IMR-90 (cell line): ENCODE data around the gene MR1. TPM values are rescaled to one million over a fixed set of nuclear protein-coding genes. Genes with fewer than 3 reads are reported as not detected.

Experiments used
- ATAC-seq: fragments of 200-7000 bp; cut with Tn5 transposase; 2 replicates; pipeline ENCODE4 v1.9.1; 2020; ENCODE audit warnings: low read depth, mild to moderate bottlenecking, moderate library complexity
- BruUV-seq: library from RNA; stranded (reverse); fragments of 400-500 nt; replicated peaks from 2 replicates; lab custom pipeline; 2021; lab: Mats Ljungman, UMichigan
- CTCF ChIA-PET: fragments of 300-600 bp; formaldehyde crosslinking; extraction: SDS; loops from one replicate; lab custom pipeline; 2021; ENCODE audit warnings: antibody characterized with exemption; lab: Yijun Ruan, JAX
- POLR2A ChIA-PET: fragments of 300-600 bp; sonication (Branson Sonifier 250); formaldehyde crosslinking; loops from one replicate; lab custom pipeline; 2022; ENCODE audit warnings: antibody characterized with exemption; ENCODE audit not compliant: unreplicated experiment; lab: Charles Lee
- DNase-seq: peaks from one replicate; pipeline ENCODE4 v3.0.0; 2013
- H2AFZ ChIP-seq: replicated peaks from 2 replicates; pipeline ENCODE3; 2013; ENCODE audit warnings: low read length, mild to moderate bottlenecking; ENCODE audit not compliant: poor library complexity
- H2AK5ac ChIP-seq: 2 replicates; pipeline ENCODE4 v1.6.1; 2013; ENCODE audit warnings: low read depth, low read length, inconsistent platforms
- H2AK9ac ChIP-seq: replicated peaks from 2 replicates; pipeline ENCODE3; 2013; ENCODE audit warnings: mild to moderate bottlenecking, low read depth, low read length, moderate library complexity; ENCODE audit not compliant: poor library complexity
- H2BK120ac ChIP-seq: 2 replicates; pipeline ENCODE4 v1.6.1; 2013; ENCODE audit warnings: low read depth, low read length, inconsistent platforms
- H2BK15ac ChIP-seq: 3 replicates; pipeline ENCODE4 v1.6.1; 2013; ENCODE audit warnings: low read depth, low read length, inconsistent platforms
- H2BK20ac ChIP-seq: 2 replicates; pipeline ENCODE4 v1.6.1; 2013; ENCODE audit warnings: low read depth, mild to moderate bottlenecking, inconsistent platforms, low read length, moderate library complexity
- H2BK5ac ChIP-seq: 2 replicates; pipeline ENCODE4 v1.6.1; 2013; ENCODE audit warnings: mild to moderate bottlenecking, low read depth, low read length, inconsistent platforms; ENCODE audit not compliant: poor library complexity, severe bottlenecking
- H3K14ac ChIP-seq: replicated peaks from 2 replicates; pipeline ENCODE4 v1.6.1; 2013; ENCODE audit warnings: low read depth, low read length, inconsistent platforms
- H3K18ac ChIP-seq: 2 replicates; pipeline ENCODE4 v1.6.1; 2013; ENCODE audit warnings: low read depth, low read length, control low read depth
- H3K23ac ChIP-seq: 2 replicates; pipeline ENCODE4 v1.6.1; 2013; ENCODE audit warnings: low read depth, low read length, inconsistent platforms
- H3K27ac ChIP-seq: 2 replicates; pipeline ENCODE4 v1.5.1; 2013; ENCODE audit warnings: mild to moderate bottlenecking, control low read depth, low read length; ENCODE audit not compliant: insufficient read depth
- H3K27me3 ChIP-seq: 2 replicates; pipeline ENCODE4 v1.6.1; 2013; ENCODE audit warnings: low read length; ENCODE audit not compliant: control insufficient read depth, insufficient read depth
- H3K36me3 ChIP-seq: 2 replicates; pipeline ENCODE4 v1.6.1; 2013; ENCODE audit warnings: low read length, mixed read lengths; ENCODE audit not compliant: control insufficient read depth, insufficient read depth
- H3K4ac ChIP-seq: 2 replicates; pipeline ENCODE4 v1.6.1; 2013; ENCODE audit warnings: low read depth, low read length, inconsistent platforms
- H3K4me1 ChIP-seq: 2 replicates; pipeline ENCODE4 v1.6.1; 2013; ENCODE audit warnings: low read length, mixed read lengths; ENCODE audit not compliant: control insufficient read depth, insufficient read depth
- H3K4me2 ChIP-seq: 2 replicates; pipeline ENCODE4 v1.6.1; 2013; ENCODE audit warnings: low read depth, mild to moderate bottlenecking, control low read depth, low read length, moderate library complexity
- H3K4me3 ChIP-seq: 2 replicates; pipeline ENCODE4 v1.5.1; 2013; ENCODE audit warnings: low read depth, mild to moderate bottlenecking, control low read depth, low read length, moderate library complexity; ENCODE audit not compliant: insufficient read depth
- H3K56ac ChIP-seq: 2 replicates; pipeline ENCODE4 v1.6.1; 2013; ENCODE audit warnings: low read length, inconsistent platforms; ENCODE audit not compliant: insufficient read depth; ENCODE audit errors: extremely low read depth
- H3K79me1 ChIP-seq, 2 experiments: 2 replicates each; pipeline ENCODE4 v1.6.1; 2013; ENCODE audit warnings: low read length in 2 of 2, inconsistent platforms in 1 of 2, low read depth in 1 of 2
- H3K9ac ChIP-seq: 2 replicates; pipeline ENCODE4 v1.6.1; 2013; ENCODE audit warnings: low read depth, low read length, control low read depth
- H3K9me1 ChIP-seq: 2 replicates; pipeline ENCODE4 v1.6.1; 2013; ENCODE audit warnings: low read length, inconsistent platforms; ENCODE audit not compliant: insufficient read depth
- H3K9me3 ChIP-seq: 2 replicates; pipeline ENCODE4 v1.6.1; 2013; ENCODE audit warnings: low read length; ENCODE audit not compliant: control insufficient read depth, insufficient read depth
- H4K20me1 ChIP-seq: 2 replicates; pipeline ENCODE4 v1.6.1; 2013; ENCODE audit warnings: low read length, inconsistent platforms; ENCODE audit not compliant: insufficient read depth
- H4K5ac ChIP-seq: 2 replicates; pipeline ENCODE4 v1.6.1; 2013; ENCODE audit warnings: mild to moderate bottlenecking, low read depth, low read length, control low read depth
- H4K8ac ChIP-seq, 2 experiments: 2 replicates each; pipeline ENCODE4 v1.6.1; 2013; ENCODE audit warnings: low read depth in 2 of 2, low read length in 2 of 2, control low read depth in 1 of 2, inconsistent platforms in 1 of 2
- H4K91ac ChIP-seq: 2 replicates; pipeline ENCODE4 v1.6.1; 2013; ENCODE audit warnings: low read depth, low read length, inconsistent platforms; ENCODE audit not compliant: insufficient read depth
- BHLHE40 ChIP-seq: fragments of 150-350 bp; IDR thresholded peaks from 2 replicates; pipeline ENCODE4 v1.6.1; 2016; ENCODE audit warnings: mild to moderate bottlenecking, low read depth, low read length
- CEBPB ChIP-seq: IDR thresholded peaks from 2 replicates; pipeline ENCODE4 v1.6.1; 2012; ENCODE audit warnings: low read depth, low read length, improper control_type of control experiment
- FOS ChIP-seq: fragments of 150-350 bp; IDR thresholded peaks from 2 replicates; pipeline ENCODE4 v1.6.1; 2016; ENCODE audit warnings: low read depth, low read length
- MAFK ChIP-seq: IDR thresholded peaks from 2 replicates; pipeline ENCODE4 v1.6.1; 2012; ENCODE audit warnings: low read depth, low read length, improper control_type of control experiment
- MXI1 ChIP-seq: IDR thresholded peaks from 2 replicates; pipeline ENCODE4 v1.6.1; 2012; ENCODE audit warnings: low read depth, mild to moderate bottlenecking, low read length, moderate library complexity, borderline replicate concordance
- POLR2A ChIP-seq: IDR thresholded peaks from 2 replicates; pipeline ENCODE4 v1.6.1; 2012; ENCODE audit warnings: mild to moderate bottlenecking, low read depth, low read length
- RFX5 ChIP-seq: IDR thresholded peaks from 2 replicates; pipeline ENCODE4 v1.8.0; 2012; ENCODE audit warnings: low read depth, mild to moderate bottlenecking, low read length, moderate library complexity
- SMC3 ChIP-seq: fragments of 150-350 bp; IDR thresholded peaks from 2 replicates; pipeline ENCODE4 v1.6.1; 2016; ENCODE audit warnings: low read depth, mild to moderate bottlenecking, antibody characterized with exemption, low read length, moderate library complexity
- USF2 ChIP-seq: fragments of 150-350 bp; IDR thresholded peaks from 2 replicates; pipeline ENCODE4 v1.6.1; 2017; ENCODE audit warnings: mild to moderate bottlenecking, antibody characterized with exemption, low read length, low read depth
- WGBS, 2 experiments: methylation state at CpG; one replicate each; pipeline versions ENCODE4 v1.1.5 to v1.1.7; 2013; ENCODE audit warnings: missing lambda C conversion rate in 2 of 2; ENCODE audit not compliant: insufficient read length in 1 of 2; ENCODE audit errors: extremely low coverage in 2 of 2; 5-methylcytosine and 5-hydroxymethylcytosine counted together
- dilution Hi-C: fragments of 300-500 bp; cut with HindIII; formaldehyde crosslinking; loops from one replicate; pipeline ENCODE4 v1.14.3; 2018; ENCODE audit warnings: low sequenced_read_pairs; ENCODE audit not compliant: unreplicated experiment
- in situ Hi-C: fragments of 300-500 bp; cut with MboI; formaldehyde crosslinking; loops from 3 replicates; pipeline ENCODE4 v1.14.3; 2019; ENCODE audit warnings: low sequenced_read_pairs, inconsistent platforms, mixed read lengths
- intact Hi-C: fragments of 100-400 bp; cut with micrococcal nuclease; formaldehyde crosslinking; loops from 2 replicates; pipeline ENCODE4 v1.10.0; 2022
- polyA plus RNA-seq, 3 experiments: library from polyadenylated mRNA; depleted of rRNA; stranded (reverse); fragments of >200 nt; gene quantifications; 2 replicates each; pipeline ENCODE4 v1.2.3, GENCODE V29; 2012; ENCODE audit warnings: low replicate concordance in 1 of 3
- total RNA-seq: library from RNA; depleted of rRNA; stranded (reverse); fragments of >200 nt; gene quantifications from 2 replicates; pipeline ENCODE4 v1.2.3, GENCODE V29; 2012

Gene MR1
- total and polyA plus RNA-seq, 2 of the 4 experiments (the other 2 are of a cell fraction) = 6.0 to 6.1 TPM

DNA sequence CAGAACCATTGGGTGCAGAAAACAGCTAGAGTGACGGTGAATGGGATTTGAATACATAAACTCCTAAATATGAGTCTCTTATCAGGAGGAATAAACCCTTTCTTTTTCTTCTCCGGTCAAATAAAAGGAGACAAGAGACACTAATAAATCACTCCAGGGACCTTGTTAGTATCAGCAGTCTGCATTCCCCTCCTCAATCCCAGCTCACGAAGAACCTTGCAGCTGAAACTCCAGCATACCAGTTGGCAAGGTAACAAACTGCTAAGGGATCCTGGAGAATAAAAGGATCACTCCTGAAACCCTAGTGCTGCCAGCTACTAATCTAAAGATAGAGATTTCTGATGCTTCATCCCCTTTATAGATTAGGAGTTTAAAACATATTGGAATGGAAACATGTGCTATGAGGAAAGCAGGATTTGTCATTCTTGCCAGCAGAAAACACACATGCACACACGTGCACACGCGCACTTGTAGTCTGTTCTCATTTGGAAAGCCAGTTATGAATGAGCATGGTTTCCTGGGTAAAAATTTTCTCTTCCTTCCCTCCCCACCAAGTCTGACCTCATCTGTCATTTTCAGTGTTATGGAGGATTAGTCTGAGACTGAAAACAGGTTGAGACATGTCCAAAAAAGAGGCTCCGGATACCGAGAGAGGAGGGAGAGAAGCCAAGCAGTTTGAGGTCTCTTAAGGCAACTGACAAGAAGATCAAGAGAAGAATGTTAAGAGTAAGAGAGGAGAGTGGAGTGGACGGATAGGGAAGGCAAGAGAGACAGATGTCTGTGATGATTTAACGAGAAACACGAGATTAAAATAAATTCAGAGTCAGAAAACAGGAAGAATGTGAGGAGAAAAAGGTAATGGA, 65.6 kb downstream of the MR1 start:
- peaks cover 48% of the 10 kb centered on the region for H3K4me1 ChIP-seq
- in situ Hi-C loops (loop anchor here (5.0 kb wide), 1 partner anchor 38 kb away; no protein-coding TSS in a partner anchor), intact Hi-C loops (no loop called here), dilution Hi-C loops (no loop called here)
- H3K9me1 ChIP-seq = peaks cover 38% of the 10 kb centered on the region
- H3K27ac ChIP-seq = peak overlapping the region; percentile 6; the same call in 1 of the 2 replicates
- TF ChIP-seq RFX5 (no peak), BHLHE40 (no peak), MAFK (no peak), SMC3 (no peak), MXI1 (no peak), FOS (no peak), CEBPB (no peak), POLR2A (no peak), USF2 (no peak)
- peak overlapping the region; percentile 23; the same call in 1 of the 2 replicates for H3K56ac ChIP-seq
- H3K4me3 ChIP-seq = no peak overlapping the region
- H3K9ac ChIP-seq = peak overlapping the region; percentile 13; the same call in 1 of the 2 replicates
- BruUV-seq = no TSS peak
- H3K36me3 ChIP-seq = no peaks in the 10 kb centered on the region
- H4K20me1 ChIP-seq = peaks cover 9% of the 10 kb centered on the region; the same call in 1 of the 2 replicates
- peak overlapping the region; percentile 62 for H3K14ac ChIP-seq
- CTCF ChIA-PET = interaction anchor here (0.8 to 2.6 kb wide), 4 partner anchors 29 to 89 kb away, joined by 3 to 11 read pairs (median 4); no protein-coding TSS in a partner anchor
- H3K4me2 ChIP-seq = peak overlapping the region; percentile 25; the same call in 1 of the 2 replicates
- H4K91ac ChIP-seq = peak overlapping the region; percentile 78
- peak overlapping the region; percentile 88; the same call in 2 of the 3 replicates for H2BK15ac ChIP-seq
- peak overlapping the region; percentile 77 for H3K23ac ChIP-seq
- DNase-seq = peak; percentile 47
- no peaks in the 10 kb centered on the region for H3K9me3 ChIP-seq
- peak overlapping the region; percentile 58 for H2AFZ ChIP-seq
- H3K27me3 ChIP-seq = no peaks in the 10 kb centered on the region
- WGBS, 2 experiments = 13% methylated on average over 3 of the region's 11 CpGs; no CpG with 5 or more reads in 1 of the 2 experiments
- H4K8ac ChIP-seq = peak overlapping the region; percentile 20 to 77
- peaks cover 20 to 73% of the 10 kb centered on the region in 2 experiments for H3K79me1 ChIP-seq
- no peak for ATAC-seq
- POLR2A ChIA-PET = interaction anchor here (0.6 kb wide), 1 partner anchor 18 kb away, joined by 3 read pairs; no protein-coding TSS in a partner anchor
- peak overlapping the region; percentile 65 for H2BK120ac ChIP-seq
- peak overlapping the region; percentile 31; the same call in 1 of the 2 replicates for H4K5ac ChIP-seq
- H3K18ac ChIP-seq = peak overlapping the region; percentile 77; the same call in 1 of the 2 replicates
- peak overlapping the region; percentile 63 for H2BK5ac ChIP-seq
- H2AK5ac ChIP-seq = peak overlapping the region; percentile 84; the same call in 1 of the 2 replicates
- no peak overlapping the region for H2AK9ac ChIP-seq
- peak overlapping the region; percentile 64 for H3K4ac ChIP-seq
- peak overlapping the region; percentile 53; the same call in 1 of the 2 replicates for H2BK20ac ChIP-seq
